ENCODE data around the gene DPYD.

DPYD gene

DNA sequence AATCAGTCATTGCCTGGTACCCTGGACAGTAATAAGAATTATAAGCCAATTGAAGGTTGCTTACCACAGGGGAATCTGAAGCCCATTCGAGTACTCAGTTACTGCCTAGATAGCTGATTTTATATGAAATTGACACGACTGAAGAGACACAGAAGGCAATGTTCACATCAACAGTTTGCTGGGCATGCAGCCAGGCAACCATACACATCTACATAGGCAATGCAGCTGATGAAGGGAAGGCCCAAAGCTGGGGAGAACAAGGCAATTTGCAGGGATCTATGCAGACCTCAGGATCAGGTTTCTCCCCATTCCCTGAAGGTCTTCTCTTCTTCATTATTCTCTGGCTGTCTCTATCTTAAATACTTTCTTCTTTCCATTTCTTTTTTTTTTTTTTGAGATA is 750.5 kb downstream of the DPYD start:
- no peak for DNase-seq

DNA sequence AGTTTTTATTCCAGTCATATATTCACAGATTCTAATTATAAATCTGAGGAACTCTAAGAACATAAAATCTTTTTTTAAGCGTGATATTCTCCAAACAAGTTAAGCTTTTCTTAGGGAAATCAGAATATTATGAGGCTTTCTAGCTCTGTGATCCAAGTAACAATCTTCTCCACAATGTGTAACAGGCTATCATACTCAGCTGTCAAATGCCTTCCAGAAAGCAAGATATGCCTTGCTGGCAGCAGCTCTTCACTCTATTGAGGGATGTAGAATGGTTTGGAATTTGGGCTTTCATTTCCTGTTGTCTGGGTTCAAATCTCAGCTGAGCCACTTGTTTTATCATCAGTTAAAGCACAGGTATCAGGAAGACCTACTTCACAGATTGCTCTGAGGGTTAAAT is 752.8 kb downstream of the DPYD start:
- no peak for DNase-seq

DNA sequence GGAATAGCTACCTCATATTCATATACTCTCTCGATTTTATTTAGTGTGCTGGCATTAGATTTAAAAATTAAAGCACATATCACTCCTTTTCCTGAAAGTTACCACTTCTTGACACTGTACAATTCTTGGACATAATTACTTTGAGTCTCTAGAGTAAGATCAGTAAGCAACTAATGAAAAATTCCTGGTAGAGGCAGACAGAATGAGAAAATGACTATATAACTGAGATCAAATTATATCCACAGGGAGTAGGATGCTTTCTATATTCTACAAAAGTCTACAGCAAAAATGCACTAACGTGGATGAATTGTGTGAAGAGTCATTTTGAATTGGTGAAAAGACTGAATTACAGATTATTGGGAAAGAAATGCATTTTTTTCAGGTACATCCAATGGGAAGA is 753.6 kb downstream of the DPYD start:
- DNase-seq = no peak

DNA sequence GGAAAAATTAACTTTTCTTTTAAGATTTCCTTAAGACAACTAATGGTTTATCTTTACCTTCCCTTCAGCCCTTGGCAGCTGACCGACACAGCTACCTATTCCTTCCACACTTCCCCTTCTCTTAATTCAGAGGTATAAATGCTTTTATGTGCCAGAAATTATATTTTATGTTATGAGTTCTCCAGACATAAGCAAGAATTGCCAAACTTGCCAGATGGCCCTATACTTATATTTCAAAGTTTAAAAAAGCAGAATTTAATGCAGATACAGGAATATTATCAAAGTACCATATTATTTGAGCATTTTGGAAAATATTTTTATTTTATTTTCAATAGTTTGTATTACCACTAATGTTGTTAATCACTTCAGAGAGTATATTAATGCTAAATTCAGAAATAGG is 754.2 kb downstream of the DPYD start:
- DNase-seq = no peak

DNA sequence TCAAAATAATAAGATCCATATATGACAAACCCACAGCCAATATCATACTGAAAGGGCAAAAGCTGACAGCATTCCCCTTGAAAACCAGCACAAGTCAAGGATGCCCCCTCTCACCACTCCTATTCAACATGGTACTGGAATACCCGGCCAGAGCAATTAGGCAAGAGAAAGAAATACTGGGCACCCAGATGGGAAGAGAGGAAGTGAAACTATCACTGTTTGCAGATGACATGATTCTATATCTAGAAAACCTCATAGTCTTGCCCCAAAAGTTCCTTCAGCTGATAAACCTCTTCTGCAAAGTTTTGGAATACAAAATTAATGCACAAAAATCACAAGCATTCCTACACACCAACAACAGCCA is 756.6 kb downstream of the DPYD start:
- DNase-seq = peak; percentile 54

DNA sequence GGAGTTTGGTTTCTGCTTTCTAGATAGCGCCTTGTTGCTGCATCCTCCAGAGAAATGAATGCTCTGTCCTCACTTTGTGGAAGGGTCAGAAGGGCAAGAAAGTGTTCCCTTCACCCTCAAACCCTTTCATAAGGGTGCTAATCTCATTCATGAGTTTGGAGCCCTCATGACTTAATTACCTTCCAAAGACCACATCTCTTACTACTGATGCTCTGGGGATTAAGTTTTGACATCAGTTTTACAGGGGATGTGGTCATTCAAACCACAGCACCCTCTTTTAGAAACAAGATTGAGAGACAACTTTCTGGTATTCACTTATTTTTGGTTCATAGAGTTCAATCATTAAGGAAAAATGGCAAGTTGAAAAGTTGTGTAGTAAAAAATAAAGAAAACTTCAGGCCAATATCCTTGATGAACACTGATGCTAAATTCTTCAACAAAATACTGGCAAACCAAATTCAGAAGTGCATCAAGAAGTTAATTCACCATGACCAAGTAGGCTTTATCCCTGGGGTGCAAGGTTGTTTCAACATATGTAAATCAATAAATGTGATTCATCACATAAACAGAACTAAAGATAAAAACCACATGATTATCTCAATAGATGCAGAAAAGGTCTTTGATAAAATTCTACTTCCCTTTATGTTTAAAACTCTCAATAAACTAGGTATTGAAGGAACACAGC is 757.1 kb downstream of the DPYD start:
- no peak for DNase-seq

DNA sequence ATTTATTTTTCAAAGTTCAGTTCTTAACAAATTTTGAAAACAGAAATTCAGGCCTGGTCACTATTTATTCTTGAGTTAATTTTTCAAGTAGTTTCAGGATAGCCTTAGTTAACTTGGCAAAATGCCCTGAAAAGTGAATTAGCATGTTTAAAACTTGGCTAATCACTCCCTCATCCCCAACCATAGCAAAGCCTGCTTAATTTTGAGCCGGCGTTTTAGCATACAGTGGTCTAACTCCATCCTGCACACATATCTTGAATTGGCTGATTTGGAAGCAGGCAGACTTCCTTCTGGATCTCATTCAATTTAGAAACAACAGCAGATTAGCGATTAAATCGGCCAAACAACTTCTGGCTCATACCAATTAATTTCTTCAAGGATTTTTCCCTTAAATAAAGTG is 760.0 kb downstream of the DPYD start:
- no peak for DNase-seq

DNA sequence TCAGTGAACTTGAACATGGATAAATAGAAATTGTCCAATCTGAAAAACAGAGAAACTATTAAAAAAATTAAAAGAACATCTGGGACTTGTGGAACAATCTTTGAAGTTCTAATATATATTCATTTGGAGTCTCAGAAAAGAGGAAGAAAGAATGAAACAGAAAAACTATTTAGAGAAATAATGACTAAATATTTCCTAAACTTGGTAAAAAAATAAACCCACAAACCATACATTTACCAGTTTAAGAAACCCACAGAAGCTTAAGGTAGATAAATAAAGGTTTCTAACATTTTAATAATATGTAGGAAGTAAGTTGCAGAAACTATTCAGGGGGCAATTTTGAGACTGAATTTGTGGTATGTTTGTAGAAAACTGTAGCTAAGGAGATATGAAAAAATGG is 761.5 kb downstream of the DPYD start:
- DNase-seq = peak; percentile 15

DNA sequence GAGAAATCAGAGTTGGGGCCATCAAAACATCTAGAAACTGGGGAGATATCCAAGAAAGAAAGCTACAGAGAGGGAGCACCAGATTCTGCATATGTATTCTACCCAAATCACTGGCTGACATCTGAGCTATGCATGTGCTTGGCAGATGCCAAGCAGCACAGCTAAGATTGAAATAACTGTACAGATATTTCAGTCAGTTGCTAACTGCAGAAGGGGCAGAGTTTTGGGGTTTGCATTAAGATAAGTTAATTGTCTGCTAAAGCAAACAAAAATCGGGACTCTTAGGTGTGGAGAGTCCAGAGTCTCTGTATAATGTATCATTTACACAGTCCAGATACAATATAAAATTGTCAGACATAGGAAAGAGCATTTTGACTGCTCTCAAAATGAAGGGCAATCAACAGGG is 762.1 kb downstream of the DPYD start:
- DNase-seq = no peak

DNA sequence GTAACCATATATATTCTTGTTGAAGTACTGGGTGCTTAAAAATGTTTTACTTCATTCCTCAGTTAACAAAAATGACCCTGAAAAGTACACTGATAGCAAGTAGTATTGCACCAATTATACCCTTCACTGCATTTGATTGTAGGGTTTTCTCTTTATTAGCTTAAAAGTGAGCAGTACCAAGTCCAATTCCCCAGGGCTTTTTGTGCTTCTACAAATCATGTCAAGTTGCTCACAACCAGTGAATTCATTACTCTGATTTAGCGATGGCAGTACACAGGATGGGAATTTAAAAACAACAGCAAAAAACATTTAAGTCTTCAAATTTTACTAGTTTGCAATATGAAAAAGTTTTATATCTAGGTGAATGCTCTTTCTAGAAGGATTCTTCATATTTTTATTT is 762.8 kb downstream of the DPYD start:
- no peak for DNase-seq

DNA sequence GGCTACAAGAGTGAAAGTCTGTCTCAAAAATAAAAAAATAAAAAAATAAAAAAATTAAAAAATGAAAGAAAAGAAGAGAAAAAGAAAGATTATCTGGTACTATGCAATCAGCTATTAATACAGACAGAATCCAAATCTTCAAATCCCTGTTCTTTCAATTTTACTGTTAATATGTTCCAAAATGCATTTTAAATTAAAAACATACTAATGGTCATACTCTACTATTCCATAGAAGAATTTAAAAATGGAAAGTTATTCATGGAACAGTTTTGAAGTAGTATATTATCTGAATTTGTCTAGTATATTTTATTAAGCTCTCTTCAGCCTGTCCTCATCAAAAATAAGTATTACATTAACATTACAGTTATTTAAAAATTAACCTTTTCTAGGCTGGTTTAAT is 769.2 kb downstream of the DPYD start:
- no peak for DNase-seq

DNA sequence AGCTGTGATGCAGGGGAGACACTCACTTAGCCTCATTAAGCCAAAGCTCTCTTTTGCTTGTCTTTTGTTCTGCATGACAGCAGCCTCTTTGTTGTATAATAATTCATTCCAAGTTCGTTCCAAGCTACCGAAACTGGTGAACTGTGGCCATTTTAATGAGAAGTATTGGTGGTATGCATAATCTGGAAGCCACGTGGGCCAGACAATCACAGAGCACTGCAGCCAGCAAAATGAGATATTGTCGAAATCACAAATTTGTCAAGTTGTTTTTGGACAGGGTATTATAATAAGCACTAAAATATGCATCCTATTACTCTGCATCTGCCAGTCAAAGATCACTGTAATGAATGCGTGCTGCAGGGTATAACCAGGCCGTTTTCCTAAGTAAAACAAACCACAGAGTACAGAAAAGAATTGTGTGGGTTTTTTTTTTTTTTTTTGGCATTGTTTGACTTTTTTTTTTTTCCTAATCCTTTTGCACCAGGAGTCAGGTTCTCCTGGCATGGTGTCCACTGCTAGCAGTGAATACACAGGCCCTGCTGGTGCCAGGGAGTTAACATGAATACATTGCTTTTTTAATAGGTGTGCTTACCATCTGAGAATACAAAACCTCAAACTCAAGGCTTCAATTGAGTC is 775.4 kb downstream of the DPYD start:
- no peak for DNase-seq

DNA sequence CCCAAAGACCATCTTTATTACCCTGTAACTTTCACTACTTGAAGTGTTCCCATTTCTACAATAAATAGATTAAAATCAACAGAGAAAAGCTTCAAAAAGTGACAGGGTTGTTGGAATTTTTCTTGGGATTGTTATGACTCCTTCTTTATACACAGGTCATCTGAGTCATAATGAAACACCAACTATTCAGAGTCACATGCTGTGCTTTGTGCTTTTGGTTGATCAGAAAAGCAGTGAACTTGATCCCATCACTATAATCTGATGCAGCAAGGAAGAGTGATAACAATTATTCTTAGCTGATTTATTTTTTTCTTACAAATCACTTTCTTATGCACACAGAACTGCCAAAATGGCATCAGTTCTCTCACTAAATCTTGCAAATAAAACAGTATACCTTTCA is 776.3 kb downstream of the DPYD start:
- peak; percentile 4 for DNase-seq

DNA sequence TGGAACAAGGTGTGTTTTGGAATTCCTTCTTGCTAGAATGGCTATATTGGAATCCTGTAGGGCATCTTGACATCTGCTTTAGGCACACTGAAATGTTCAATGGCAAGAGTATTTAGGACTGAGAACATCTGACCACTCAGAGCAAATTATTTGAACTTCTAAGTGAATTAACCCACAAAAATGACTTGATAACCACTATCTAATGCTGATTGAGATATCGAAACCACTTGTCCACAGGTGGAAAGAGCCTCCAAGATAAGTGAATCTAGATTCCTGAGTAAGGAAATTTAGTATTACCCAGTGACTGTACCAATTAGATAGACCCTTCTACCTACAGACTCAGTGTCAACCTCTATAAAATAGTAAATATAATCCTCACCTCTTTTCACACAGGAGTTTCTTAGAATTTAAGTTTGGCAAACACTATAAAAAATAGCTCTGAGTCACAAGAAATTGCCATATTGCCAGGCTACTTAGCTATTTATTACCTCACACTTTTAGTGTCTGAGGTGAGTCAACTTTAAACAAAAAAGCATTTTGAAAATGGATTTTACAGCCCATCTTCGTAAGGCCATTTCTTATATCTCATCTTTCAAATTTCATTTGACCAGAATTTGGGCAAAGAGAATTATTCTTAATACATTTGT is 777.5 kb downstream of the DPYD start:
- no peak for DNase-seq

DNA sequence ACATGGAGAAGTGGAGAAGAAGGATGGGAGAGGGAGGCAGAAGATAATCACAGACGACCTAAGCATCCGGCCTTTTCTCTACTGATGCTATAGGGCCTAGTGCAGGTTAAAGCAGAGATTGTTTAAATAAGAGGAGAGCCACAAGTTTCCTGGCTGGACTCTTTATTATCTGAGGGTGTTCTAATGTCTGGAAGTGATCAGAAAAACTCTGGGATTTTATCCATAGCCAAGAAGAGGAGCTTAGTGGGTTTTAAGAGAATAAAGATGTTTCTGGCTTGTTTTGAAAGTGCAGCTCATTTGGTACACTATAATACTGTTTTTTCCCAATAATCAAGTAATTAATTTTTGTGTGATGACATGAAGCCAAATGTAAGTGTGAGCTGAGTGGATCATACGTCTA is 780.2 kb downstream of the DPYD start:
- no peak for DNase-seq

DNA sequence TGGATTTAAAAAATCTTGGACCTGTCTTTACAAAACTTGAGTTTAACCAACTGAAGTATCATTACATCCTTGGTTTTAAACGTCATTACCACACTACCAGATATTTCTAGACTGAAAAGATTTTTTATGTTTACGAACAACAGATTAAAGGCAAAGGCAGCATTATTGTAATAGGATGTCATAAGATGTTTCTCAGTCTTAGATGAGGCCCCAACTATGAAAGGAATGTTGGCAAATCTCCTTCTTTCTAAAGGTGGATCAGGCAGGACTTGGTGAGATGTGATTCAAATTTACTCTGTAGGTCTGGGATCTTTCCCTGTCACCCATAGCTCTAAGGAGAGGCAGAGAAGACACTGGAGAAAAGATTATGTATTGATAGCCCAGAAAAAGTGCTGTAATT is 781.3 kb downstream of the DPYD start:
- no peak for DNase-seq

DNA sequence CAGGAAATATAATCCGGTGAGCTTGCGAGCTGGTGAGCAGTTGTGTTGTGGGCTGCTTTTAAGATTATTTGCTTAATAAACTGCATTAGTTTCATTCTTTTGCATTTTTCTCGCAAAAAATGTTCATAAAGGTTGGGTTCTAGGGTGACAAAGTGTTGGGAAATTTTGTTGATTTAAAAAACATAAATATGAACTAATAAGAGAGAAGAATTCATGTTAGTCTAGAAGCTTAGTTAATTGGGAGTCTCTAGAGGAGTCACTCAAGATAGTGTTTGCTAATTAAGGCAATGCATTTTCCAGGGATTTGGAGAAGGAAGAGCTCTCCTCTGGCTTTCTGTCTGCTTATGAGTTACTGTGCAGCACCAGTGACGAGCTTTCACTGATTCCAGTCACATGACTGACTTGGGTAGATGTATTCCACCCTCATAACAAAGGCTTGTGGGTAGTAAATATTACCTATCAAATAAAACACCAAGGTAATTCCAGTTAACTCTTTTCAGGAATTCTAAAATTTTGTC is 782.3 kb downstream of the DPYD start:
- DNase-seq = peak; percentile 1

DNA sequence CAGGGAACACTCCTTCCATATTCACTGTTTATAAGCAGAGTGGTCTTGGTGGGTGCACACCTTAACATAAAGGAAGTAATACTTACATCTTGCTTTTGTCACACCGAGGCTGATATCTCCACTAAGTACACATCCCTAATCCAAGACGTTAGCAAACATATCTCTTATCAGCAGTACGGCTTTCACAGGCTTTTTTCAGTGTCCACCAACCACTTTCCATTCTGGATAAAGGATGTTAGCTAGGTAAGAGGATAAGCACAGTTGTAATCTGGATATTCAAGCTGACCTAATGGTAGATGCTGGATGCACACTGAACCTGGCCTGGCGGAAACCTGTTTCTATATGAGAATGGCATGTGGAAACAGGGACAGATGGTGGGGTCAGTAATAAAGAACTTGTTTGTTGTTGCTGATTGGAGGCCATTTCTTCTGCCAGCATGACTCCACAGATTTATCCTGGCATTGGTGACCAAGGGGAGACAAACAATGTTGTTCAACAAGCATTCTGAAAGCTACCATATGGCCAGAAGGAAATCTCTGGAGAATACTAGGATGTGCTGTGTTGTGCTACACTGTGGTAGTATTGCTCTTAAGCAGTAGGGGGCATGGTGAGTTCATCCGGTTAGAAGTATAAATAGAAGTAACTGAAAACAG is 782.8 kb downstream of the DPYD start:
- DNase-seq = peak; percentile 49

DNA sequence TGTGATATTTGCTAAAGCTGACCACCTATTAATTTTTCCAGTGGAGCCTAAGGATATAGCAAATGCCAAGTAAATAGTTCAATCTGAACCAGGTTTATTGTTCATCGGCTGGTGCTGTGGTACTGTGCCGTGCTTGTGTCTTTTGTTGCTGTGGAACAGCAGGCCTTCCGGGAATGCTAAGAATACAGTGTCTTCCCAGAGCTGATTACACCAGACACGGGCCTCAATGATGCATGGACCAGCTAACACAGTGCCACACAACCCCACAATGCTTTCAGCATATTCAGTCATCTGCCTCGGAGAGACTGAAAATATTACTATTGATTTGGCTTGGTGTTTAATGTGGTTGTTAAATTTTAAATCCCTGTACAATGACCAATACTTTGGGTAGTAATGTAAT is 783.8 kb downstream of the DPYD start:
- no peak for DNase-seq

DNA sequence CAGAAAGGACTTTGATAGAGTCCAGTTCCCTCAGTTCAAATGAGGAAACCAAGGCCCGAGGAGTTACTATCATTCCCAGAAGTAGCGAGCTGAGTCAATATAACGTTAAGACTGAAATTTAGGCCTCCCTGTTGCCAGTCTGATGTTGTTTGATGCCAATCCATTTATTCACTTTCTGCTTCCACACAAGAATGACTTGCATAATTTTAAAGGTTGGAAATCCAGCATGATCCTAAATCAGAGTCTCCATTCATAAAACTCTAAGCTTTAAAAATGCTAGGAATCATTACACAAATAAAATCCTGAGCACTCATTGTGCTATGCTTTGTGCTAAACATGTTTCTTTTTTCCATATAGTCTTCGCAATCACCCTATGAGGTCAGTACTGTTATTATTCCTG is 784.9 kb downstream of the DPYD start:
- no peak for DNase-seq

DNA sequence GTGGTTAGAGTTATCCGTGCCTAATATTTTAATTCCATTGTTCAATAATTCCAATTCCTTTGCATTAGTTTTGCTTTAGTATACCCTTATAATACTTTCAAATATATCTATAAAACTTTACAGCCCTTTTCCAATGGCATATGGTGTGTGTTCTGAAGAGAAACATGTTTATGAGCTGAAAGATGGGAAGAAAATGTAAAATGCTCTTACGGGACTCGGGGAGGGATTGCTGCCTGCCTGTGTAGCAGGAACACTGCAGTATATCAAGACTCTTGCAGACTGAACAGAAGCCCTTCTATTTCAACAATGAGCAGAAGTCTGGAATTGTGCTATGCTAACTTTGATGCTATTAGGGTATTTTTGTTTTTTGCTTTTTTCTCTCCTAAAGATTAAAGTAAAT is 792.4 kb downstream of the DPYD start:
- DNase-seq = no peak

DNA sequence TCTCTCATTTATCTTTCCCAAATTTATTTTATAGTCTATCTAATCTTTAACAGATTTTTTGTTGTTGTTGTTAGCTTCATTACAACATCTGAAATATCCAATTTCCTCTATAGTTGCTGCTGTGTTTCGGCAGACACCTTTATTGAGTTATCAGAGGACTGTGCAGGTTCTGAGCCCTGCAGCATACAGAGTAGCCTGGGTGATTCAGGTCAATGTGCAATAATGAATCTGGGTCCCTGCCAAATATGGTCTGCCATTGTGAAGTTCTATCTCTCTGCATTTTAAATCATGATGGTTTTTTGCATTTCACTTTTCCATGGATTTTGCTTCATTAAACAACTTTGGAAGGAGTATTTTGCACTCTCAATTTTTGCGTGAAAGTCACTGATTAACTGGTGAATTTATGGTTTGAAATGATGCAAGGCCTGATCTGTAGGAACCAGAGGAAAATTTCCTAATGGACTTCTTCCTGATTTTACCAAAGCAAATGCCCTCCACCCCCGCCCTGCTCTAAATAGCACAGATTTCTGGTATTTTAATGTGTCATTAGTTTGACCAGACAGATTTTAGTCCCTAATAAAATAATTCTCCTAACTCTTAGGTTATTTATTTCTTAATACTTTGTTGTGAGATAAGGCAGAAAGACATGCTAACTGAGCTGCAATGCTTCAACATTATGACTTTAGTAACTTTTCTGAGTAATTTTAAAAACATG is 797.0 kb downstream of the DPYD start:
- peak; percentile 39 for DNase-seq

DNA sequence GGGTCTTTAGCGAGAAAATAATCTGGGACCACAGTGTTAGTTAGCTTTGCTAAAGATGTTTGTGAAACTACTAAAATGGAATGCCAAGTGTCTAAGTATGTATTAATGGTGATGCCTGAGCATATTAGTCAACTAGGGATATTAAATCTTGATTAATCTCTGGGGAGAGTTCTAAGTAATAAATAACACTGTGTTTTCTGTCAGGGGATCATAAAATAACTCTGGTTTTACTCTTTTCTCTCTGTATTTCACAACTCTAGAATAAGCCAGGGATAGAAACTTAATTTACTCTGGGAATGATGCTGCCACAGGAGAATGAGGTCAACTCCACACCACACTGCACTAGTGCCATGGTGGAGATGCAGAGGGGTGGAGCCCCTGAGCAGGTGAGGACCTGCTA is 800.0 kb downstream of the DPYD start:
- DNase-seq = no peak
